ENCODE data around the gene SYNDIG1.

GRCh38 chr20:24581443-24582170, 112.2 kb downstream of the SYNDIG1 start:
- no peak for TF ChIP-seq POLR2A (IDR thresholded peaks at IDR 0.05)
- no peak for TF ChIP-seq CTCF (IDR thresholded peaks at IDR 0.05)
